GM20000 (cell line): ENCODE results near the gene PSMB8.

ENCODE experiments used
- DNase-seq: peaks from one replicate; pipeline ENCODE4 v3.0.0; 2012; ENCODE audit warnings: low spot score
- TF ChIP-seq, protein P1 (sequence below): IDR thresholded peaks from 2 replicates; pipeline ENCODE4 v1.5.1; 2012; ENCODE audit warnings: mild to moderate bottlenecking, control low read depth; ENCODE audit errors: extremely low read depth, missing control alignments

Gene PSMB8

DNA sequence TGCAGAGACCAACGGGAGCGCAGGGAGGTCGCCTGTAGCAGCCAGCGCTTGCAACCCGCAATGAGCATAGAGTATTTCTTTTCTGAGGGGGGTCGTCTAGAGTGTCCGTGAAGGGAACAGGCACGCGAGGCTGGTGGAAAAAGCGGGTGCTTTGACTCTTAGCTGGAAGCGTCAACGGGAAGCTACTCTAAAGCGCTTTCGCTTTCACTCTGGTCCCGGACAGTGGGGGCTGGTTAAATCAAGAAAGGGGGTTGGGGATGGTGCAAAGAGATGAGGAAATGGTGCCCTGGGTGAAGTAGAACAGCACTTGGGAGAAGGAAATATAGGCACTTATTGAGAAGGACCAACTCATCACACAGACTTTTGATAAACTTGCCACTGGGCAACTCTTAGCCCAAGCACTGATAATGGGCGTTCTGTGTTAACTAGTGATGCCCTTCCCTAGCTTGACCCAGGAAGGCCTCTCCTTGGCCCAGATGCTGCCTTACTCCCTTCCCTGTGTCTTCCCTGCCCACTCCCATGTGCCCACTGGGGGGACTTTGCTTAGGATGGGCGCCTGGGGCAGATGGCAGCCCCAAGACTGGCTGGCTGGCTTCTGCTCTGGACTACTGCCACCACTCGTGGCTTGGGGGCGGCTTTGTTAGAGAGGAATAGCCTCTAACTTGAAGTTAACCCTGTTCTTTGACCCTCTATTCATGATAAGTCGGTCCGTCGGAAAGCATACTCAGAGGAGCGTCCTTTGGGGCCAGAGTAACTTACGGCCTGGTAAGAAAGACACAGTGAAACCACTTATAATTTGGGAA is 10.7 kb upstream of the PSMB8 start:
- peak; percentile 72 for DNase-seq
- TF ChIP-seq, protein P1, sequence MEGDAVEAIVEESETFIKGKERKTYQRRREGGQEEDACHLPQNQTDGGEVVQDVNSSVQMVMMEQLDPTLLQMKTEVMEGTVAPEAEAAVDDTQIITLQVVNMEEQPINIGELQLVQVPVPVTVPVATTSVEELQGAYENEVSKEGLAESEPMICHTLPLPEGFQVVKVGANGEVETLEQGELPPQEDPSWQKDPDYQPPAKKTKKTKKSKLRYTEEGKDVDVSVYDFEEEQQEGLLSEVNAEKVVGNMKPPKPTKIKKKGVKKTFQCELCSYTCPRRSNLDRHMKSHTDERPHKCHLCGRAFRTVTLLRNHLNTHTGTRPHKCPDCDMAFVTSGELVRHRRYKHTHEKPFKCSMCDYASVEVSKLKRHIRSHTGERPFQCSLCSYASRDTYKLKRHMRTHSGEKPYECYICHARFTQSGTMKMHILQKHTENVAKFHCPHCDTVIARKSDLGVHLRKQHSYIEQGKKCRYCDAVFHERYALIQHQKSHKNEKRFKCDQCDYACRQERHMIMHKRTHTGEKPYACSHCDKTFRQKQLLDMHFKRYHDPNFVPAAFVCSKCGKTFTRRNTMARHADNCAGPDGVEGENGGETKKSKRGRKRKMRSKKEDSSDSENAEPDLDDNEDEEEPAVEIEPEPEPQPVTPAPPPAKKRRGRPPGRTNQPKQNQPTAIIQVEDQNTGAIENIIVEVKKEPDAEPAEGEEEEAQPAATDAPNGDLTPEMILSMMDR: no peak

DNA sequence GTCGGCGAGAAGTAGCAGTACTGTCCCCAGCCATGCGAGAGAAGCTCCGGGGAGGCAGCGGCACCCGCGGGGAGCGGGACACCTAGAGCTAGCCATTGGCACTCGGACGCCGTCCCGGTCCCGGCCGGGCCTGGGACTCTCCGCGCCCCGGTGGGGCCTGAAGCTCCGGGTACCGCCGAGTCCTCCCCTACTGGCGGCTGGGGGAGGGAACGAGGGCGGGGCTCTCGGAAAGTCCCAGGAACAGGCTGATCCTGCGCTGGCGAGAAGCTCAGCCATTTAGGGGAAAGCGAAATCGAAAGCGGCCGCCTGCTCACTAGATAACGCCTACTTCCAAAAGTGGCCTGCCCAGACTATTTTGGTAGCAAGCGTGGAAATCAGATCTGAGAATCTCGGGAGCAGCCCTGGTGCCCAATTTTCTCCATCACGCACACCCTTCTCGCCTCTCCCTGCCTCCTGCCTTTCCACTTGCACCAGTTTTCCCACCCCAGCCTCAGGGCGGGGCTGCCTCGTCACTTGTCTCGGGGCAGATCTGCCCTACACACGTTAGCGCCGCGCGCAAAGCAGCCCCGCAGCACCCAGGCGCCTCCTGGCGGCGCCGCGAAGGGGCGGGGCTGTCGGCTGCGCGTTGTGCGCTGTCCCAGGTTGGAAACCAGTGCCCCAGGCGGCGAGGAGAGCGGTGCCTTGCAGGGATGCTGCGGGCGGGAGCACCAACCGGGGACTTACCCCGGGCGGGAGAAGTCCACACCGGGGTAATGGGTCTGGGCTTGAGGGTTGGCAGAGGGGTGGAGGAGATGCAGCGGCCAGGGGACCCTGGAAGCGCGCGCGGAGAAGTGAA is 9.9 kb upstream of the PSMB8 start, which contains the start of the genes PSMB9 and TAP1:
Gene PSMB9, plus strand, starts transcription at position 652 of the 835 bp plus-strand sequence. Its CDS starts 38 bp downstream, at position 690.
Gene TAP1, minus strand, starts transcription at position 164 of the 835 bp plus-strand sequence. Its CDS starts 68 bp downstream, at position 96.
- TF ChIP-seq, protein P1: peak; percentile 84
- peak; percentile 95 for DNase-seq

DNA sequence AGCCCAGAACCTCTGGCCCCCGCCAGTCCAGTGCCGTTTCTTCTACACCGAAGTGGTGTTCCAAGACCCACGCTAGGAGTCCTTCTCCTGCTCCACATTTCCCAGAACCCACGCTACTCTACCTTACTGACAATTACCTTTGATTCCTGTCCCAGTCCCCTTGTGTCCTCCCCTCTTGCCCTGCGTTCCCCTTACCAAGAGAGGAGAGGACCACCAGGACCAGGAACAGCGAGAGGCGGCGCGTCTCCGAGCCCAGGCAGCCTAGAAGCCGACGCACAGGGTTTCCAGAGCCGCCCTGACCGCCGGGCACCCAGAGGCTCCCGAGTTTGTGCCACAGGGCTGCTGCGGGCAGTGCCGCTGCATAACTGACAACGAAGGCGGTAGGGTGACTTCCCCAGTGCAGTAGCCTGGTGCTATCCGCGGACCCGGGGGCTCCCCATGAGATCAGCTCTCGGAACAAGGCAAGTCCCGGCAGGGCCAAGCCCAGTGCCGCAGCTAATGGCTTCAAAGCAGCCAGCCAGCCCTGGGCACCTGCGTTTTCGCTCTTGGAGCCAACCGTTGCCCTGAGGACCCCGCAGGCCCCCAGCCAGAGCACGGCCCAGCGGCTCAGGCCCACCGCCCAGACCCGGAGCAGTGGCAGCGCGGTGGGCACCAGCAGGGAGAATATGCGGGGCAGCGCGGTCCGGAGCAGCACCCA is 9.1 kb upstream of the PSMB8 start:
- DNase-seq: peak; percentile 66
- TF ChIP-seq, protein P1: no peak

DNA sequence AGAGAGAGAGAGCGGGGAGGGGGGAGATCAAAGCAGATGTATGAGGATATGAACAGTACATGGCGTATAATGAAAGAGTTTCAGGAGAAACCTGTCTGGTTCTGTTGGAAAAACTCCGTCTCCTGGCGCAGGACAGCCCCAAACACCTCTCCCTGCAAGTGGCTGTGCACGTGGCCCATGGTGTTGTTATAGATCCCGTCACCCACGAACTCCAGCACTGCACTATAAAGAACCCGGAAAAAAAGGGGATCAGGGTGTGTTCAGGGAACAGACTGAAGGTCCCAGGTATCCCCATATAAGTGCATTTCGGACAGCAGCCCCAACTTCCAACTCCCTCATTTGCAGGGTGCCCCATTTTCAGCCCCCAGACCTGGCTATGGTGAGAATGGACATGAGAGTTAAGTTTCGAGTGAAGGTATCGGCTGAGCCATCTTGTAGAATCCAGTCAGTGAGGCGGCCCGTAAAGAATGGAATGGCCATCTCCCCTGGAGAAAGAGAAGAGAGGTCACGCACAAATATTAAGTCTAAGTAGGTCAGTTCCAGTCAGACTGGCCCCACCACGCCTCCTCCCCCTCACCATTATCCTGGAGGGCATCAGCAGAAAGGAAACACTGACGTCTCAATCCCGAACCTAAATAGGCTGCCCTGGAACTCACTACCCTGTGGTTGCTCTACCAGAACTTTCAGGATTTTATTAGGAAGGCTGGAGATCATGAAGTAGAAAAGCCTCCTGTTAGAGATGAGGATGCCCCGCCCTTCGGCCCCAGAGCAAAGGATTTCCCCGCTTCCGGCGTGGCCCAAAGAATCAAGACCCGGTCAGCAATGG is 8.4 kb upstream of the PSMB8 start:
- no peak for DNase-seq
- TF ChIP-seq, protein P1: no peak

DNA sequence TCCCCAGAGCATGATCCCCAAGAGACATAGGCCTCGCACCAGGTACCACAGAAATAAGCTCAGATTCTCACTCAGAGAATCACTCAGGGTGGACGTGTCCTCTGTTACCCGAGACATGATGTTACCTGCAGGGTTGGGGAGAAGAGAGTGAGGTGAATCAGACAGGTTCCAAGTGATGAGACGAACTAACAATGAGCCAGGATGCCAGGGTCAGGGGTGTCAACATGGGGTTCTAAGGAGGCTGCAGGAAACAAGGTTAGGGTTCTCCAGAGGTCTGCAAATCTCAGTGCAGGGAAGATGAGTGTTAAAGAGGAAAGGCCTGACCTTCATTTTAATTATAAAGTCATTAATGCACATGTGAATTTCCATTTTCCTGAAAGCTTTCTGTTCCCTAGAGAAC is 7.2 kb upstream of the PSMB8 start:
- DNase-seq: no peak
- TF ChIP-seq, protein P1: no peak

DNA sequence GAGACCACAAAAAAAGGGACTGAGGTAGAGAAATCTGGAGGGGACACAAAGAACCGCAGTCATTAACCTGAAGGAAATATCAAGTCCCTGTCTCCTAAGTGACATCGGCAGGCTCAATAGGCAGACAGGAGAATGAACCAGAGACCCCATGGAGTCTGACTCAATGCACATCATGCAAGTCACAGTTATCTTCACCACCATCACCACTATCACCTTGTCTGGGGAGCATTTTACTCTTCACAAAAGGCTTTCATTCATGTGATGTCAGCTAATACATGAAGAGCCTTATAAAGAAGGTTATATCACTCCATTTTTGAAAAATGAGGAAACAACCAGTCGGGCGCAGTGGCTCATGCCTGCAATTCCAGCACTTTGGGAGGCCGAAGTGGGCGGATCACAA is 5.3 kb upstream of the PSMB8 start:
- TF ChIP-seq, protein P1: no peak
- no peak for DNase-seq
